ENCODE measurements around the gene GULP1.

DNA sequence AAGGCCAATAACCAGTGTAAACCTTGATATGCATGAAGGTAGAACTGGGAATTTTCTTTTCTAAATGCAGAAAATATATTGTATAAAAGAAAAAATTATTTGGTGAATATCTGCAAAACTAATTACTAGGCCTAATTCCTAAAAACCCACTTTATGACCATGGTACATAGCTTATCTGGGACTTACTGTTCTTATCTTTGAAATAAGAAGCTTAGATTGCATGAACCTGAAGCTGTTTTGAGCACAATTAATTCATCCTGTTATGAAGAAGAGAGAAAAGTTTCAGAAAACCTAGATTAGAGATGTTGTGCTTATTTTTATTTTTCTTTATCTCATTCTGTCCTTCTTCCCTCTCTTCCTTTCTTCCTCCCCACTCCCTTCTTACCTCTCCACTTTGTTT, 235.0 kb downstream of the GULP1 start:
- no peak for TF ChIP-seq EZH2 (IDR thresholded peaks at IDR 0.05; ENCODE audit: insufficient read depth, low read length)
- TF ChIP-seq, protein P1, sequence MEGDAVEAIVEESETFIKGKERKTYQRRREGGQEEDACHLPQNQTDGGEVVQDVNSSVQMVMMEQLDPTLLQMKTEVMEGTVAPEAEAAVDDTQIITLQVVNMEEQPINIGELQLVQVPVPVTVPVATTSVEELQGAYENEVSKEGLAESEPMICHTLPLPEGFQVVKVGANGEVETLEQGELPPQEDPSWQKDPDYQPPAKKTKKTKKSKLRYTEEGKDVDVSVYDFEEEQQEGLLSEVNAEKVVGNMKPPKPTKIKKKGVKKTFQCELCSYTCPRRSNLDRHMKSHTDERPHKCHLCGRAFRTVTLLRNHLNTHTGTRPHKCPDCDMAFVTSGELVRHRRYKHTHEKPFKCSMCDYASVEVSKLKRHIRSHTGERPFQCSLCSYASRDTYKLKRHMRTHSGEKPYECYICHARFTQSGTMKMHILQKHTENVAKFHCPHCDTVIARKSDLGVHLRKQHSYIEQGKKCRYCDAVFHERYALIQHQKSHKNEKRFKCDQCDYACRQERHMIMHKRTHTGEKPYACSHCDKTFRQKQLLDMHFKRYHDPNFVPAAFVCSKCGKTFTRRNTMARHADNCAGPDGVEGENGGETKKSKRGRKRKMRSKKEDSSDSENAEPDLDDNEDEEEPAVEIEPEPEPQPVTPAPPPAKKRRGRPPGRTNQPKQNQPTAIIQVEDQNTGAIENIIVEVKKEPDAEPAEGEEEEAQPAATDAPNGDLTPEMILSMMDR (IDR thresholded peaks at IDR 0.05; ENCODE audit: insufficient read depth, low read depth, low read length) = no peak

Measured in astrocyte (in vitro differentiated cells and primary cell).